Measurements from ENCODE around the gene MTO1.
"Not testable (repeated sequence)": the region's sequence is repeated elsewhere in the genome, so short reads cannot be mapped to it uniquely, and the experiment has no call there.

Gene MTO1

GRCh38 chr6:73503027-73503772 is 41.7 kb downstream of the MTO1 start:
- Histone ChIP-seq H4K20me1 (ENCODE audit: insufficient read depth, low read length) (no peaks in the 10 kb centered on the region), H3K9me3 (ENCODE audit: insufficient read depth, low read length) (no peaks in the 10 kb centered on the region), H3K4me1 (ENCODE audit: low read length) (no peaks in the 10 kb centered on the region), H3K4me3 (ENCODE audit: low read length) (no peak overlapping the region), H3K27me3 (ENCODE audit: low read depth, low read length) (no peaks in the 10 kb centered on the region), H3K4me2 (ENCODE audit: low read length) (no peak overlapping the region), H3K36me3 (replicated peaks; ENCODE audit: low read depth, low read length) (peaks cover 45% of the 10 kb centered on the region), H2AFZ (ENCODE audit: low read depth, low read length) (no peak overlapping the region), H3K27ac (ENCODE audit: low read length) (no peak overlapping the region), H3K79me2 (ENCODE audit: low read length) (no peaks in the 10 kb centered on the region), H3K9ac (ENCODE audit: low read length) (no peak overlapping the region)
- TF ChIP-seq EZH2phosphoT487 (IDR thresholded peaks at IDR 0.05; ENCODE audit: low read depth) (no peak), CTCF (IDR thresholded peaks at IDR 0.05; ENCODE audit: low read depth, low read length) (no peak)

- Histone ChIP-seq H3K9me3 (ENCODE audit: insufficient read depth, low read length) (no peaks in the 10 kb centered on the region), H3K36me3 (replicated peaks; ENCODE audit: low read depth, low read length) (peaks cover 39% of the 10 kb centered on the region), H3K4me3 (ENCODE audit: low read length) (no peak overlapping the region)
Observed at GRCh38 chr6:73504160-73504559, 42.6 kb downstream of the MTO1 start.

GRCh38 chr6:73505142-73505541 is 43.6 kb downstream of the MTO1 start:
- Histone ChIP-seq H4K20me1 (ENCODE audit: insufficient read depth, low read length) (no peaks in the 10 kb centered on the region), H3K9me3 (ENCODE audit: insufficient read depth, low read length) (no peaks in the 10 kb centered on the region), H3K4me1 (ENCODE audit: low read length) (no peaks in the 10 kb centered on the region), H3K4me3 (ENCODE audit: low read length) (no peak overlapping the region), H2AFZ (ENCODE audit: low read depth, low read length) (no peak overlapping the region), H3K27me3 (ENCODE audit: low read depth, low read length) (no peaks in the 10 kb centered on the region), H3K27ac (ENCODE audit: low read length) (no peak overlapping the region), H3K9ac (ENCODE audit: low read length) (no peak overlapping the region), H3K79me2 (ENCODE audit: low read length) (no peaks in the 10 kb centered on the region), H3K4me2 (ENCODE audit: low read length) (no peak overlapping the region), H3K36me3 (replicated peaks; ENCODE audit: low read depth, low read length) (peaks cover 37% of the 10 kb centered on the region)
- TF ChIP-seq EZH2phosphoT487 (IDR thresholded peaks at IDR 0.05; ENCODE audit: low read depth) = no peak
- TF ChIP-seq CTCF (IDR thresholded peaks at IDR 0.05; ENCODE audit: low read depth, low read length) = no peak

More at GRCh38 chr6:73504160-73504559, 42.6 kb downstream of the MTO1 start:
- Histone ChIP-seq H3K4me2 (ENCODE audit: low read length) (no peak overlapping the region), H2AFZ (ENCODE audit: low read depth, low read length) (no peak overlapping the region), H3K4me1 (ENCODE audit: low read length) (no peaks in the 10 kb centered on the region), H3K27me3 (ENCODE audit: low read depth, low read length) (no peaks in the 10 kb centered on the region), H3K27ac (ENCODE audit: low read length) (no peak overlapping the region), H4K20me1 (ENCODE audit: insufficient read depth, low read length) (no peaks in the 10 kb centered on the region), H3K9ac (ENCODE audit: low read length) (no peak overlapping the region), H3K79me2 (ENCODE audit: low read length) (no peaks in the 10 kb centered on the region)
- TF ChIP-seq EZH2phosphoT487 (IDR thresholded peaks at IDR 0.05; ENCODE audit: low read depth) (no peak), CTCF (IDR thresholded peaks at IDR 0.05; ENCODE audit: low read depth, low read length) (no peak)

GRCh38 chr6:73505705-73506104 is 44.2 kb downstream of the MTO1 start:
- H3K79me2 ChIP-seq (ENCODE audit: low read length); H3K27me3 ChIP-seq (ENCODE audit: low read depth, low read length); H3K9me3 ChIP-seq (ENCODE audit: insufficient read depth, low read length); H3K4me3 ChIP-seq (ENCODE audit: low read length); H3K4me1 ChIP-seq (ENCODE audit: low read length); H3K4me2 ChIP-seq (ENCODE audit: low read length); H3K9ac ChIP-seq (ENCODE audit: low read length); H4K20me1 ChIP-seq (ENCODE audit: insufficient read depth, low read length); H3K27ac ChIP-seq (ENCODE audit: low read length); H2AFZ ChIP-seq (ENCODE audit: low read depth, low read length): not testable (repeated sequence)
- H3K36me3 ChIP-seq (replicated peaks; ENCODE audit: low read depth, low read length) = peaks cover 33% of the 10 kb centered on the region
